Liver (tissue), 3 donors: ENCODE data around the gene DCDC1.

ENCODE experiments used
- CTCF ChIP-seq: fragments of 150-350 bp; IDR thresholded peaks from 2 replicates; pipeline ENCODE4 v1.5.1; 2017; ENCODE audit warnings: improper control_type of control experiment, low read depth, low read length; ENCODE audit not compliant: missing input control
- EGR1 ChIP-seq, 2 donors: IDR thresholded peaks; 2 replicates each; pipeline ENCODE4 v1.6.1; 2016 to 2018; ENCODE audit warnings: antibody characterized with exemption in 2 of 2, low read depth in 2 of 2
- JUND ChIP-seq, 2 donors: IDR thresholded peaks; 2 replicates each; pipeline ENCODE4 v1.6.1; 2016; ENCODE audit warnings: antibody characterized with exemption in 2 of 2
- TAF1 ChIP-seq: conservative IDR thresholded peaks from 2 replicates; pipeline ENCODE4 v1.6.1; 2016; ENCODE audit warnings: antibody characterized with exemption, mild to moderate bottlenecking
- TF ChIP-seq, protein P1 (sequence below): IDR thresholded peaks from 2 replicates; pipeline ENCODE4 v1.6.1; 2016; ENCODE audit warnings: antibody characterized with exemption, mild to moderate bottlenecking
- donor health status: healthy.
- donor health status: healthy.

GRCh38 chr11:31102875-31103274 is 266.7 kb downstream of the DCDC1 start:
- no peak for TF ChIP-seq CTCF
- TF ChIP-seq TAF1: no peak
- TF ChIP-seq EGR1 (IDR thresholded peaks at IDR 0.05; ENCODE audit: low read depth in 2 of 2): no peak
- TF ChIP-seq, protein P1, sequence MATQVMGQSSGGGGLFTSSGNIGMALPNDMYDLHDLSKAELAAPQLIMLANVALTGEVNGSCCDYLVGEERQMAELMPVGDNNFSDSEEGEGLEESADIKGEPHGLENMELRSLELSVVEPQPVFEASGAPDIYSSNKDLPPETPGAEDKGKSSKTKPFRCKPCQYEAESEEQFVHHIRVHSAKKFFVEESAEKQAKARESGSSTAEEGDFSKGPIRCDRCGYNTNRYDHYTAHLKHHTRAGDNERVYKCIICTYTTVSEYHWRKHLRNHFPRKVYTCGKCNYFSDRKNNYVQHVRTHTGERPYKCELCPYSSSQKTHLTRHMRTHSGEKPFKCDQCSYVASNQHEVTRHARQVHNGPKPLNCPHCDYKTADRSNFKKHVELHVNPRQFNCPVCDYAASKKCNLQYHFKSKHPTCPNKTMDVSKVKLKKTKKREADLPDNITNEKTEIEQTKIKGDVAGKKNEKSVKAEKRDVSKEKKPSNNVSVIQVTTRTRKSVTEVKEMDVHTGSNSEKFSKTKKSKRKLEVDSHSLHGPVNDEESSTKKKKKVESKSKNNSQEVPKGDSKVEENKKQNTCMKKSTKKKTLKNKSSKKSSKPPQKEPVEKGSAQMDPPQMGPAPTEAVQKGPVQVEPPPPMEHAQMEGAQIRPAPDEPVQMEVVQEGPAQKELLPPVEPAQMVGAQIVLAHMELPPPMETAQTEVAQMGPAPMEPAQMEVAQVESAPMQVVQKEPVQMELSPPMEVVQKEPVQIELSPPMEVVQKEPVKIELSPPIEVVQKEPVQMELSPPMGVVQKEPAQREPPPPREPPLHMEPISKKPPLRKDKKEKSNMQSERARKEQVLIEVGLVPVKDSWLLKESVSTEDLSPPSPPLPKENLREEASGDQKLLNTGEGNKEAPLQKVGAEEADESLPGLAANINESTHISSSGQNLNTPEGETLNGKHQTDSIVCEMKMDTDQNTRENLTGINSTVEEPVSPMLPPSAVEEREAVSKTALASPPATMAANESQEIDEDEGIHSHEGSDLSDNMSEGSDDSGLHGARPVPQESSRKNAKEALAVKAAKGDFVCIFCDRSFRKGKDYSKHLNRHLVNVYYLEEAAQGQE: no peak
- no peak for TF ChIP-seq JUND (IDR thresholded peaks at IDR 0.05)
